ENCODE data around the gene TSEN34.
"Not testable (repeated sequence)": the region's sequence is repeated elsewhere in the genome, so short reads cannot be mapped to it uniquely, and the experiment has no call there.

Gene TSEN34

DNA sequence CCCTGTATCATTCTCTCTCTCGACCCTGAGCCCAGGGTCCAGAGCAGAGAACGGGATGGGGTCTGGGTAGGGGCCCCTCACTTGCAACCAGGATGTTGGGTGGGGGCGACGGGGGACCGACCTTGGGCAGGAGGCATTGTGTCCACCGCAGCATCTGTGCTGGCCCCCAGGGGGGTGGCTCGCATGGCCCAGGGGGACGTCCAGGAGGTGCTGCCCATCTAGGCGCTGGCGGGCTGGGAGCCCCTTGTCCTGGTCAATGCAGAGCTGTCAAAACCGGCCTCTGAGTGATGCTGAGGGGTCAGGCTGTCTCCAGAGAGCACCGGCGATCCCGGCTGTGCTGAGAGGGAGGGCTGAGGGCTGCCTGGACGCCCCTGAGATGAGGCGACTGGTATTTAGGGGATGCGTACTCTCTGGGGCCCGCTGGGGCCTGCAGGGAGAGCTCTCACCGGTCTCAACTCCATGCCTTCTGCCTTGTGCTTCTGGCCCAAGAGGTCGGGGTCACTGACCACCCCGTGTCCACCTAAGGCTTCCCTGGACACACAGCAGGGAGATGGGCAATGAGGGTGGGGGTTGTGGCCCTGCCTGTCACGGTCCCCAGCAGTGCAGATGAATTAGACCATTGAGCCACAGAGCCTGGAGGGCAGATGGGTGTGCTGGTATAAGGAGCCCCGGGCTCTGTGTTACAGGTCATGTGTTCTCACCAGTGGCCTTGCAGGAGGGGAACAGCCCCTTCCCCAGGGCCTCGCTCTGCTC lies 18.1 kb downstream of the TSEN34 start:
- DNase-seq (ENCODE audit: low read depth), result no peak

DNA sequence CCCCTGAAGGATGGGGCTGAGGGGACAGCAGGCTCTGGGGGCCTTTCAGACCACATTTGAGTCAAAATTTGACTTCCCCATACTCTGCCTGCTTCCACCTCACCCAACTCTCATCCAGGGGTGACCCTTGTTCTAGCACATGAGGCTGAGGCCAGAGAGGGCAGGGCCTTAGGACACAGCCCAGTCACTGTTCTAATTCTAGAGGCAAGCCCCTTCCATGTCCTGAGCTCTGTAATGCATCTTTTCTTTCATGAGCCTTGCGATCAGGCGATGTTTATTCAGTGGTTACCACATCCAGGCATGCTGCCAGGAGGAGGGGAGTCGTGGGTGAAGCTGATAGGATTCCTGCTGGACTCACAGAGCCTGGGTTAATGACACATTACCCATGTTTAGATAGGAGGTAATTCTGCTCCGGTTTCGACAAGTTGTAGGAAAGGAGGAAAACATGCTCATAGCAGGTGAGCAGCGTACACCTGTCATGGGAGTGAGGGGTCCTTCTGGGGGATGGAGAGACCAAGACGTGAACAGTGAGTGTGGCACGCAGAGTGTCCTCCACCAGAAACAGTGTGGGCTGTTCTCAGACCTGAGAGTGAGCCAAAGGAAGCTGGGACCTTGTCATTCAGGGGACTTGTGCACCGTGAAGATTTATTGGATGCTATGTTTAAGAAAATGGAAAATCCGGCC lies 18.8 kb downstream of the TSEN34 start:
- no peak for DNase-seq (ENCODE audit: low read depth)

DNA sequence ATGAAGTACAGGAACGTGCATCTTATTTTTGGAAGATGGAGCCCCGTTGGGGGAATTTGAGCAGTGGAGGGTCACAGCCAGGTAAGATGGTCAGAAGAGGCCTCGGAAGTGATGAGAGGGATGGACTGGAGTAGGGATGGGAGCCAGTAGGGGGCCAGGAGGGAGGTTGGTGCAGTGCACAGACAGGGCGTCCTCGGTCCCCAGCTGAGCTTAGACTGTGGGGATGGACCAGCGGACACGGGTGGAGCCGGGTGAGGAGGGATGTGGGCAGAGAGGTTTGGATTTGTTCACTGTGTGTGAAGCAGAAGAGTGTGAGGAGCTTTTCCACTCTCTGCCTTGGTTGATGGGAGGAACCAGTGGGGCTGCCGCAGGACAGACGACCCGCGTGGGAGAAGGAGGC lies 20.1 kb downstream of the TSEN34 start:
- DNase-seq (ENCODE audit: low read depth), result no peak

DNA sequence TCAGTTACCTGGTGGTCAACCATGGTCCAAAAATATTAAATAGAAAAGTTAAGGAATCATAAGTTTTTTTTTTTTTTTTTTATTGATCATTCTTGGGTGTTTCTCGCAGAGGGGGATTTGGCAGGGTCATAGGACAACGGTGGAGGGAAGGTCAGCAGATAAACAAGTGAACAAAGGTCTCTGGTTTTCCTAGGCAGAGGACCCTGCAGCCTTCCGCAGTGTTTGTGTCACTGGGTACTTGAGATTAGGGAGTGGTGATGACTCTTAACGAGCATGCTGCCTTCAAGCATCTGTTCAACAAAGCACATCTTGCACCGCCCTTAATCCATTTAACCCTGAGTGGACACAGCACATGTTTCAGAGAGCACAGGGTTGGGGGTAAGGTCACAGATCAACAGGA lies 23.1 kb downstream of the TSEN34 start:
- not testable (repeated sequence) for DNase-seq (ENCODE audit: low read depth)

DNA sequence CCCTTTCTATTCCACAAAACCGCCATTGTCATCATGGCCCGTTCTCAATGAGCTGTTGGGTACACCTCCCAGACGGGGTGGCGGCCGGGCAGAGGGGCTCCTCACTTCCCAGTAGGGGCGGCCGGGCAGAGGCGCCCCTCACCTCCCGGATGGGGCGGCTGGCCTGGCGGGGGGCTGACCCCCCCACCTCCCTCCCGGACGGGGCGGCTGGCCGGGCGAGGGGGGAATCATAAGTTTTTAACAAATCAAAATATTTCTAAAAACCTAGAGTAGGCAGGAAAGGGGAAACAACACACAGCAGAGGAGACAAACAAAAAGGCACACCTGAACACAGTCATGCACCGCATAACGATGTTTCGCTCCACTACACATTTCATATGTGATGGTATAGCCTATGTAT lies 23.6 kb downstream of the TSEN34 start:
- not testable (repeated sequence) for DNase-seq (ENCODE audit: low read depth)

DNA sequence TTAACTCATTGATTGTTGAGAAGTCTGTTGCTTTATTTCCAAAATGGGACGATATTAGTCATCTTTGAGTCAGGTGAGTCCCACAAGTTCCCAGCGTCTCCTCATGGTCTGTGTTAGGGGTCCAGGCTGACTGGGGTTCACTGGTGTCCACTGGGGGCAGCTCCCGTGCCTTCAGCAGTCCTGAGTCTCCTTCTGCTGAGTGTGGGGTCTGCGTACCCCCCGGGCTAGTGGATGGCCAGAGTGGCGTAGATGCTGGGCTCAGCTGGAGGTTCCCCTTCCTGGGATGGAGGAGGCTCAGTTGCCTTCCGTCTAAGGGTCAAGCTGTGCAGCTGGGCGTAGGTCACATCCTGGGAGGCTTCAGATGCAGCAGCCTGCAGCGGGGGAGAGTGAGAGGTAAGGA lies 25.8 kb downstream of the TSEN34 start:
- no peak for DNase-seq (ENCODE audit: low read depth)

DNA sequence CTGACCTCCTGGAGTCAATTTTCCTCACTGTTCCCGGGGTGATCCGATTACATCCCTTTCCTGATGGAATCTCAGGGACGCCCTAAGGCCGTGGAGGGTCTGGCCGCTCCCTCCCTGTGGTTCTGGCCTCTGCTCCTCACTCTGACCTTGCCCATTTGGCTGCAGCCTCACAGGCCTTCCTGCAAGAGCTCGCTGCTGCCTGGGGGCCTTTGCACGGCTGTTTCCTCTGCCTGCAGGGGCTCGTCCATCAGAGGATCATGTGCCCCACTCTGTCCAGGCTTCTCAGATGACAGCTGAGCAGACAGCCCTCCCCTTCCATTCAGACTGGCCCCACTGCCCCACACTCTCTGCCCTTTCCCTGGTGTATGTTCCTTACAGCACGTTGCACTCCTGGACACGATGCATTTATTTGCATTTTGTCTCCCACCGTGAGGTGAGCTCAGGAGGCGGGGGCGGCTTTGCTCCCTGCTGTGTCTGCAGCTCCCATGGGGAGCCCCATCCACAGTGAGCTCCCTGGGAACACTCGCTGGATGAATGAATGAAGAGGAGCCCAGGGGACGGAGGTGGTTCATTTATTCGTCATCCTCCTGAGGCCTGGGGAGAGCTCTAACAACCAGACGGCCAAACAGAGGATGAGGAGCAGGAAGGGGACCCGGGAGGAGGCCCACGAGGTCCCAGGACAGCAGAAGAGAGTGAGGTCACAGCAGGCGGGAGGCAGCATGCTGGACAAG lies 26.6 kb downstream of the TSEN34 start:
- DNase-seq (ENCODE audit: low read depth), result not testable (repeated sequence)

DNA sequence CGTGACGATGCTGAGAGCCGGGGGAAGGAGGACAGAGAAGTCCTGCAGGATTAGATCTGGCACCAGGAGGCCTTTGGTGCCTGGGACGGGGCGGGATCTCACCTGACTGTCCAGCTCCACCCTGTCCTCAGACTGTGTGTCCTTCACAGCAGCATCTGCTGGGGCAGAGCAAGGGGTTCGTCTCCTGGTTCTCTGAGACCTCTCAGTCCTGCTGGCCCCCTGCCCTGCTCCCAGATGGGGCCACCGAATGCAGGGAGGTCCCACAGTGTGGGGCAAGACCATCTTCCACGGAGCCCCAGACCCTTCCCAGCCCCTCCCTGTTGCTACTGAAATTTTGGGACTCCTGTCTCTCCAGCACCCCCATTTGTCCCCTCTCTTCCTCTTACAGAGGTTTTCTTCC lies 27.2 kb downstream of the TSEN34 start:
- DNase-seq (ENCODE audit: low read depth), result no peak

DNA sequence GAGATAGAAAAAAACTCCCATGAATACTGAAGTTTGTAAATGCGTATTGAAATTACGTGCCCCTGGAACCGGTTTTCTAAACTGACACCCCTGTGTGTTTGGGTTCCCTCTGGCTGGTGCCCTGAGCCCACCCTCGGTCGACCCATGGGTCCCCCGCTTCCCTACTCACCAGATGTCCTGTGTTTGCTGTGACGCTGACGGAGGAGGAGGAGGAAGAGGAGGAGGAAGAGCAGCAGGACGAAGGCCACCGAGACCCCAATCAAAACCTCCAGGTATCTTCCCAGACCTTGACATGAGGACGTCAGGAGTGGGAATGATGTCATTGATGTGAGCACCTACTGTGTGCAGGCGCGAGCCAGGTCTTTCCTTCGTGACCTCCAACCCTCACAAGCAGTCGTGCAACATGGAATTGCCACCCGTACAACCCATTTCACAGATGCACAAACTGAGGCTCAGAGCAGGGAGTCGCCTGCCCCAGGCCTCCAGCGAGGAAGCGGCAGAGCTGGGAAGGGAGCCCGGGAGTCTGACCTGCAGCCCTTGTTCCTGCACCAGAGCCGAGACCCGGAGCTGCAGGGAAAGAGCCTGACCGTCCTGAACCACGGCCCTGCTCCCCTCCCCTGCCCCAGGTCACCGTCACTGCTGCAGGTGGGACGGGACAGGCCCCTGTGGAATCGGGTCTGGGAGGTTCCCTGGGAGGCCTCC lies 28.0 kb downstream of the TSEN34 start:
- no peak for DNase-seq (ENCODE audit: low read depth)

DNA sequence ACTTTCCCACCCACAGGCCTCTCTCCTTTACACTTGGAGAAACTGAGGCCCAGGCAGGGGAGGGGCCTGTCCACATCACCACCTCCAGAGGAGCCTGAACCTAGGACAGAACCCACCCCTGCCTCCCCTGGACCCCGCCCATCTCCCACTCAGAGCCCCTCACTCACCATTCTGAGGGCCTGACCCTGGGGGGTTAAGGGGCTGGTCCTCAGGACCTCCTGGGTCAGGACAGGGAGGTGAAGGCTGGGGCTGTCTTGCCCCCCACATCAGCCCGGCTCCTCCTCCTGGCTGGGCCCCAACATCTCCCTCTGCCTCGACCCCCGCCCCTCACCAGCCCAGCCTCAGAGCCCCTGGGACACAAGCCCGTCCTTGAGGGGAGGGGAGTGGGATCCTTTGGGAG lies 28.6 kb downstream of the TSEN34 start:
- not testable (repeated sequence) for DNase-seq (ENCODE audit: low read depth)

DNA sequence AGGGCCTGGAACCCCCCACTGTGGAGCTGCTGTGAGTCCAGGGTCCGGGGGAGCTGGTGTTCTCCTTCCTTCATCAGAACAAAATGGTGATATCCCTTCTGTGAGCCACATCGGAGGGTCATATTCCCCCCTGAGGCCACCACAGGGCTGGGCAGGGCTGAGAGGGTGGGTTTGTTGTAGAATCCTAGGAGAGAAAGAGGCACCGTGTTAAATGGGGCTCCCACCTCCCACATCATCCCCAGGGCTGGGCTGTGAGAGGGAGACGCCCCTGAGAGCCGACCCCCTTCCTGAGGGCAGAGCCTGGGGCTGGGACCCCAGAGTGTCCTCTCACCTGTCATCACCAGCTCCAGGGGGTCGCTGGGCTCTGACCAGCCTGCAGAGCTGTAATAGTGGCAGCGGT lies 30.8 kb downstream of the TSEN34 start:
- DNase-seq (ENCODE audit: low read depth), result not testable (repeated sequence)

DNA sequence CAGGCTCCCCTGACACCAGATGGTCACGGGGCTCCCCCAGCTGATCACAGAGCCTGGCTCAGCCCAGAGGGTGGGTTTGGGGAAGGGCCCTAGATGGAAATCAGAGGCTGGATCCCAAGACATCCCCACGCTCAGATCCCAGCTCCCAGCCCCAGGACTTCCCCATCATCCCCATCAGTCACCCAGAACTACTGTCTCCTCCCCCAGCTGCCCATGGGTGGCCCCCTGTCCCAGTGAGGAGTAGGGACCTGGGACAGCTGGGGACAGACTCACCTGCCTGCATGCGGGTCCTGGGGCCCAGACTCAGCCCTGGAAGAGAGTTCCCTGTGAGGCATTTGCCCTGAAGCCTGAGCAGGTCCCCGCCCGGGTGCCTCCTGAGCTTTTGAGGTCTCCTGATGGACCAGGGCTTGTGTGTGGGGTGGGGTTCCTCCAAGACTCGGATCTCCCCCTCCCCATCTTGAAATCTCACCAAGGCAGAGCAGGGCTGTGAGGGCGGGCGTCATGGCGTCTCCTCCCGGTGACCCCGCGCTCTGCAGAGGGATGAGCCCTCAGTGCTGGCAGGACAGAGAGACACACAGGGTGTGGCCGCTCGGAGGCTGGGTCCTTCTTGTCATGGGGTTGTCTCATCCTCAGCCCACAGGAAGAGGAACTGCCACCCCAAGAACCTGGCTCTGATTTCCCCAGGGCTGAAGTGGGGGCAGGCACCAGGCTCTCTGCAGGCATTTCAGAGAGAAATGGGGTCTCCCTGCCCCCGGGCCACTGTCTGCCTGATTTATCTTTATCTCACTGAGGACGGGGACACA lies 31.6 kb downstream of the TSEN34 start, which contains the start of gene LILRB3:
Gene LILRB3 (minus strand): TSS at position 534 of the 803 bp plus-strand sequence. CDS start 31 bp downstream, at position 503.
- not testable (repeated sequence) for DNase-seq (ENCODE audit: low read depth)

DNA sequence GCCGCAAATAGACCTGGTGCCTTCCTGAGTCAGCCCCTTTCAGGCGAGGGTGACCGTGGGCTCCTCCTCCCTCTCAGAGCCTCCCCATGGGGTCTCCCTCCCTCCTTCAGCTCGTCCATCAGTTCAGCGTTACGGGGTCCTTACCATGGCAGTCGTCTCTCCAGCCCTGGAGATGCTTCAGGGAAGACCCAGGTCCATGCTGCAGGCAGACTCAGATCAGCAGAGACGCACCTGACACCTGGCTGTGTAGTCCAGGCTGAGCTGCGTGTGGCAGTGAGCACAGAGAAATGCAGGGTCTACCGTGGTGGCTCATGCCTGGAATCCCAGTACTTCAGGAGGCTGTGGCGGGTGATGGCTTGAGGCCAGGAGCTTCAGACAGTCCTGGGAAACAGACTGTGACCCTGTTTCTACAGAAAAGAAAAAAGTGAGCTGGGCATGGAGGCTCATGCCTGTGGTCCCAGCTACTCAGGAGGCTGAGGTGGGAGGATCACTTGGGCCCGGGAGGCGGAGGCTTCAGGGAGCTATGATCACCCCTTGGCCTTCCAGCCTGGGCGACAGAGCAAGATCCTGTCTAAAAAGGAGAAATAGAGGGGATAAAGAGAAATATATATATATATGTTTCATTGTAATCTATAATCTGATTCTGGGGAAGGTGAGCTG lies 32.3 kb downstream of the TSEN34 start:
- DNase-seq (ENCODE audit: low read depth), result not testable (repeated sequence)

DNA sequence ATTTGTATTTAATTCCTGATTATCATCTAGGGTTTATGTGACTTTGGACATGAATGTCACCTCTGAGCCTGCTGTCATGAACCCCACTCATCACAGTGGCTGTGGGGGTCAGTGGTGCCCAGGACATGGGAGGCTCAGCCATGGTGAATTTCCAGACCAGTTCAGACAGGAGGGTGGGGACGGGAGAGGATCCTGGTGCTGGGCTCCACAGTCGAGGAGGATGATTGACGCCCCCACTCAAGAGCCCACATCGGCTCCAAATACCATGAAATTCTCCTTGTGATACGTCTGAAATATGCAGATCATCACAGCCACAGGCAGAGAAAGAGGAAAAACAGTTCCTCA lies 32.8 kb downstream of the TSEN34 start:
- DNase-seq (ENCODE audit: low read depth), result not testable (repeated sequence)

DNA sequence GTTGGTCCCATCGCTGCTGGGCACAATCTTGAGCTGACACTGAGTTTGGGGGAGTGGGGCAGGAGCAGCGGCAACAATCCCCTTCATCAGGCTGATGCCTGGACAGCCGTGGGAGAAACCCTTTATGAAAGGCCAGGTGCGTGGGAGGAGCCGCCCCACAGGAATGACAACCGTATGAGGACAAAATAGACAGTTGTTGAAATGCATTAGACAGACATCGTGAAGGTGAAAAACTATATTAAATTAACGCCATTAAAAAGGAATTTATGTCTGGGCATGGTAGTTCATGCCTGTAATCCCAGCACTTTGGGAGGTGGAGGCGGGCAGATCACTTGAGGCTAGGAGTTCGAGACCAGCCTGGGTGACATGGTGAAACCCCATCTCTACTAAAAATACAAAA lies 33.5 kb downstream of the TSEN34 start:
- not testable (repeated sequence) for DNase-seq (ENCODE audit: low read depth)

DNA sequence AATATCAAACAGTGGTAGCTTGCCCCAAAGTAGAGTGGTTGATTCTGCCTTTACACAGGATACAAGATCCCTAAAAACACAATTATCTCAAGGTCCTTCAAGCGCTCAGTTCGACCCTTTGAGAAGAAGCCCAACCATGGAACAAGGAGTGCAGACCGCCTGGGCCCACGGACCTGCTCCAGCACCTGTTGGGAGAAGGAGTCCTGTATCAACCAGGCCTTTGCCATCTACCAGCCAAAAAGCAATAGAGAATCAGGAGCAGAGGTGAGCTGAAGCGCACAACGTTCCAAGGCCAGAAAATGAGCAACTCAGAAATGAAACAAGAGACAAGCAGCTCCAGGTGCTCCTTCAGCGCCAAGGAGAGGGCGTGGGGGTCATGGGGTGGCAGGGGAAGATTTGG lies 38.0 kb downstream of the TSEN34 start:
- DNase-seq (ENCODE audit: low read depth), result no peak

DNA sequence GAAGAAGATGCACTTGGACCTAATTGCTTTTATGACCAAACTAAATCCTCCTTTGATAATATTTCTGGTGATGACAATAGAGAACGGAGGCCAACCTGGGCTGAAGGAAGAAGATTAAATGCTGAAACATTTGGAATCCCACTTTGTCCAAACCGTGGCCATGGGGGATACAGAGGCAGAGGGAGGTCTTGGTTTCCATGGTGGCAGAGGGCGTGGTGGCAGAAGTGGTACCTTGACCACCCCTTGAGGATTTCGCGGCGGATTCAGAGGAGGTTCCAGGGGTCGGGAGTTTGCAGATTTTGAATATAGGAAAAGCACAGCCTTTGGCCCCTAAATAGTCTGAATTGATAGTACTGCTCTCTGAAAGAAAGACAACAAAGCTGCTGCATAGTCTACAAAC lies 38.9 kb downstream of the TSEN34 start:
- no peak for DNase-seq (ENCODE audit: low read depth)

DNA sequence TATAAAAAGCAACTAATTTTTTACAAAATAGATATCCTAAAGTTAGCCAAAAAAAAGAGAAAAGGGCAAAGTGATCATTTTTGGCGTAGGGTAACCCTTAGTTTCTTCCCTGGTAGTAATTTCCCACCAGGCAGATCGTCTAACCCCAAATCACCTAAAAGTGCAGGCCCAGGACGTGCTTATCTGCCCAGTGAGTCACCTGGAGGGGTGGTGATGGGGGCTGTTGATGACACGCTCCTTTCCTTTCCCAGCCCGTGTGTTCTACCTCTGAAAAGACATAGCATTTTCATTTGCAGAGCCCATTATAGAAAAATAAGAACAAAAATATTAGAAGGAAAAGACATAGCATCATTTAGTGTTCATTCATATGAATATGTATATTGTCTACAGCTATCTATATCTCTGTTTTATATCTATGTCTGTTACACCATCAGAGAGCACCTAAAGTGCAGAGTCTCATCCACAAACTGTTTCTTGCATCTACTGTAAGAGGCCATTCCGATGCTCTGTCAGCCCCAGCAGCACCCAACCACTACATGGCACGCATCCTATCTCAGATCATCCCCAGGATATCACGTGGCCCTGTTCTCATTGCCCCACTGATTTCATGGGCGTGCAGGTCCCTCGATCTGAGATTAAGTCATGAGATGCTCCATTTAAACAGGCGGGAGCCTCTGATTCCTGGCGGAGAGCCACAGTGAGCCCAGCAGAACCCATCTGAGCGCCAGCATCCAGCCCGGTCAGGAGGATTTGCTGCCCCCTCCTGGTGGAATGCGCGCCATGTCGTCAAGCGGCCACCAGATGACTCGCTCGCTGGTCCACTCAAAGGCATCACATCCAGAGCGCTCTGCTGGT lies 40.2 kb downstream of the TSEN34 start:
- peak; percentile 80 for DNase-seq (ENCODE audit: low read depth)

DNA sequence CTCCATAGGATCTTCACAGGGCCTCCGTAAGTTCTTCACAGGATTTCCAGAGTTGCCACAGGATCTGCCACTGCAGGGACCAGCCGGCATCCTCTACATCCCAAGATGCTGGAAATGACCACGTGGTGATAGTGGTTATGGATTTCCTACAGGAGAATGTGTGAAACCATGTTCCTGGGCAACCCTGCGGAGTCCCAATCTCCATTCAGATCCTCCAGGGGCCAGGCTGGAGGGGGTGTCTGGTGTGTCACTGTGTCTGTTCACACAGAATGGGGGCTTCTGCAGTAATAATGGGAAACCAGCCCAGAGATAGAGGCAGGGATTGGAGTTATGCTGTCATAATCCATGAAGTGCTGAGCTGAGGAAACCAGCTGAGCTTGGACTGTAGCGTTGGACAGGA lies 42.8 kb downstream of the TSEN34 start:
- no peak for DNase-seq (ENCODE audit: low read depth)
